ENCODE measurements around the gene DHX30. TPM values are rescaled to one million over a fixed set of nuclear protein-coding genes. Genes with fewer than 3 reads are reported as not detected.

DHX30 gene
- total and polyA plus RNA-seq, 4 experiments from 2014 or later: 31.3 to 93.0 (median 67.7) TPM

DNA sequence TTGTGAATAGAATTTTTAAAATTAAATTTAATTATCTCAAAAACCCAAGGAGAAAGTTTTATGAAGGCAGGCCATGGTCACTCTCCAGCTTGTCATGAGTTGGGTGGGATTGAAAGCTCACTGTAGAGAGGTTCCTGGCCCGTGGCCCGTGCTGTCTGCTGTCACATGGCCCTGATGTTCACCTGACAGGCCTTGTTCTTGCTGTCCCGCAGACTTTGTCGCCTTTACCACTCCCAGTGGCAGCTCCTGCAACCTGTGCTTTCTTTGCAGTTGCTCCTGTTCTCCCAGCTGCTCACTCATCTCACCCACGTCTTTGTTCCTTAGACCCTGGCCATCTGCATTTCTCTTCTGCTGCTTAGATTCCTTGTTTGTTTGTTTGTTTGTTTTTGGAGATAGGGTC is 35.6 kb downstream of the DHX30 start:
- Histone ChIP-seq H3K9me3 (ENCODE audit: control insufficient read depth in 1 of 2, low read length in 2 of 2) (no peaks in the 10 kb centered on the region), H3K4me3 (ENCODE audit: low read length in 2 of 2) (no peak overlapping the region), H3K27ac (ENCODE audit: low read depth, low read length) (no peak overlapping the region), H3K27me3 (ENCODE audit: insufficient read depth, low read length) (no peaks in the 10 kb centered on the region), H3K36me3 (ENCODE audit: insufficient read depth, low read length) (peaks cover 51% of the 10 kb centered on the region), H3K4me1 (ENCODE audit: insufficient read depth, low read length) (no peaks in the 10 kb centered on the region)
- no peak for DNase-seq
- Mint-ChIP-seq H3K36me3 (peaks cover 37 to 72% of the 10 kb centered on the region in 2 donors), H3K9me3 (no peaks in the 10 kb centered on the region), H3K4me1 (peaks cover 0 to 16% (median 5%) of the 10 kb centered on the region in 4 donors), H3K27ac (peak overlapping the region in 2 of 7 donors; percentile 24 to 74), H3K27me3 (no peaks in the 10 kb centered on the region), H3K4me3 (no peak overlapping the region)
- POLR2A ChIA-PET (ENCODE audit: partially characterized antibody): no interaction called here
- CTCF ChIA-PET (ENCODE audit: partially characterized antibody): interaction anchor here (0.8 to 4.7 kb wide), 5 partner anchors 13 to 313 kb away, joined by 3 to 38 read pairs (median 13); no protein-coding TSS in a partner anchor
- intact Hi-C loops (cut with micrococcal nuclease): no loop called here

DNA sequence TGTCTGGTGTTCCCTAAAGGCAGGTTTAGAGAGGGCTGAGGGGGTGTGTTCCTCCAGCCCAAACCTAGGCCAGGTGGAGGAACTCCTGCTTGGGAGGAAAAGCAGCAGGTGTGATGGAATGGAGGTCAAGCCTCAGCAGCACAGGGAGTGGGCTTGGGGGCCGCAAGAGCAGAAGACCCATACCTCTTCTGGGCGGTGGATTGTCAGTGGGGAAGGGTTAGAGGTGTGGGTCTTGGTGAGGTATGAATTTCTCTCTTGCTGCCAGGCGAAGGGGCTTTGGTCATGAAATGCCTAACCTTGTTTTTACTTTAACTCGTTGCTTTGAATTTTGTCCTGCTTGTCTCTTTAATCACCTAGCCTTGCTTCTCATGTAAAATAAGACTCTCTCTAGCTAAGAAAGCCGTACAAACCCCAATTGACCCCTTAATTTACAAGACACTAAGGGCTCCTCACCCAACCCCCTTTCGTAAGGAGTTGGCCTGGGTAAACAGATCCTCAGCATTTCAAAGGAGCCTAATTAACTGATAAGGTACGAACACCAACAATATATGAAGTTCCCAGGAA is 38.9 kb downstream of the DHX30 start:
- no peak for DNase-seq
- no peaks in the 10 kb centered on the region for H3K9me3 ChIP-seq (ENCODE audit: control insufficient read depth in 1 of 2, low read length in 2 of 2)

DNA sequence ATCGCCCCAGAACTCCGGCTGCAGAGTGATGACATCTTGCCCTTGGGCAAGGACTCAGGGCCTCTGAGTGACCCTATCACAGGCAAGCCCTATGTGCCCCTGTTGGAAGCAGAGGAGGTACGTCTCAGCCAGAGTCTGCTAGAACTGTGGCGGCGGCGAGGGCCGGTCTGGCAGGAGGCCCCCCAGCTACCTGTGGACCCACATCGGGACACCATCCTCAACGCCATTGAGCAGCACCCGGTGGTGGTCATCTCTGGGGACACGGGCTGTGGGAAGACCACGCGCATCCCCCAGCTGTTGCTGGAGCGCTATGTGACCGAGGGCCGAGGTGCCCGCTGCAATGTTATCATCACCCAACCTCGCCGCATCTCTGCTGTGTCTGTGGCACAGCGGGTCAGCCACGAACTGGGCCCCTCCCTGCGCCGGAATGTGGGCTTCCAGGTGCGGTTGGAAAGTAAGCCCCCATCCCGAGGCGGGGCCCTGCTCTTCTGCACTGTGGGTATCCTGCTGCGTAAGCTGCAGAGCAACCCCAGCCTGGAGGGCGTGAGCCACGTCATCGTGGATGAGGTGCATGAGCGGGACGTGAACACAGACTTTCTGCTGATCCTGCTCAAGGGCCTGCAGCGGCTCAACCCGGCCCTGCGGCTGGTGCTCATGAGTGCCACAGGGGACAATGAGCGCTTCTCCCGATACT is 43.4 kb downstream of the DHX30 start:
- intact Hi-C loops (cut with micrococcal nuclease): no loop called here
- H3K27ac ChIP-seq (ENCODE audit: low read depth, low read length): no peak overlapping the region
- H3K27me3 ChIP-seq (ENCODE audit: insufficient read depth, low read length): no peaks in the 10 kb centered on the region
- POLR2A ChIA-PET (ENCODE audit: partially characterized antibody): no interaction called here
- Mint-ChIP-seq H3K27ac (no peak overlapping the region), H3K9me3 (no peaks in the 10 kb centered on the region), H3K4me3 (no peak overlapping the region), H3K4me1 (peaks cover 0 to 4% (median 0%) of the 10 kb centered on the region in 4 donors), H3K27me3 (no peaks in the 10 kb centered on the region), H3K36me3 (peaks cover 41 to 82% of the 10 kb centered on the region in 2 donors)
- H3K4me1 ChIP-seq (ENCODE audit: insufficient read depth, low read length): no peaks in the 10 kb centered on the region
- H3K36me3 ChIP-seq (ENCODE audit: insufficient read depth, low read length): peaks cover 90% of the 10 kb centered on the region
- CTCF ChIA-PET (ENCODE audit: partially characterized antibody): no interaction called here
- no peak for DNase-seq
- H3K4me3 ChIP-seq (ENCODE audit: low read length in 2 of 2): no peak overlapping the region
- no peaks in the 10 kb centered on the region for H3K9me3 ChIP-seq (ENCODE audit: control insufficient read depth in 1 of 2, low read length in 2 of 2)

More for the DNA sequence above, 38.9 kb downstream of the DHX30 start:
- Mint-ChIP-seq H3K4me3 (no peak overlapping the region), H3K9me3 (no peaks in the 10 kb centered on the region), H3K27me3 (no peaks in the 10 kb centered on the region), H3K36me3 (peaks cover 43 to 78% of the 10 kb centered on the region in 2 donors), H3K27ac (peak overlapping the region in 5 of 7 donors; percentile 42 to 82 (median 59)), H3K4me1 (peaks cover 0 to 14% (median 5%) of the 10 kb centered on the region in 4 donors)
- Histone ChIP-seq H3K27me3 (ENCODE audit: insufficient read depth, low read length) (no peaks in the 10 kb centered on the region), H3K4me1 (ENCODE audit: insufficient read depth, low read length) (no peaks in the 10 kb centered on the region), H3K4me3 (ENCODE audit: low read length in 2 of 2) (no peak overlapping the region), H3K36me3 (ENCODE audit: insufficient read depth, low read length) (peaks cover 75% of the 10 kb centered on the region), H3K27ac (ENCODE audit: low read depth, low read length) (no peak overlapping the region)
- ChIA-PET CTCF (ENCODE audit: partially characterized antibody) (interaction anchor here (2.0 kb wide), 1 partner anchor 17 kb away, joined by 14 read pairs; no protein-coding TSS in a partner anchor), POLR2A (ENCODE audit: partially characterized antibody) (no interaction called here)
- intact Hi-C loops (cut with micrococcal nuclease): no loop called here

DNA sequence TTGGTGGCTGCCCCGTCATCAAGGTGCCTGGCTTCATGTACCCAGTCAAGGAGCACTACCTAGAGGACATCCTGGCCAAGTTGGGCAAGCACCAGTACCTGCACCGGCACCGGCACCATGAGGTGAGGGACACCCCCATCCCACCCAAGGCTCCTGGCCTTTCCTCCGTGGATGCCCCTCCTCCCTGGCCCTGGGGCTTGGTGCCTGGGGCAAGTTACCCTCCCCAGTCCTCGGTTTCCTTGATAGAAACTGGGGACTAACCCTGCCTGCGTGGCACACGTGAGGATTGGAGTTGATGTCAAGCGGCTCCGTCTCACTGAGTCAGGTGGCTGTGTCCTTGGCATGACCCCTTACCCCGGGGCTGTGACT is 43.9 kb downstream of the DHX30 start:
- H3K27me3 Mint-ChIP-seq: no peaks in the 10 kb centered on the region
- no peaks in the 10 kb centered on the region for H3K9me3 Mint-ChIP-seq
- peaks cover 0 to 4% (median 0%) of the 10 kb centered on the region in 4 donors for H3K4me1 Mint-ChIP-seq
- H3K4me3 Mint-ChIP-seq: no peak overlapping the region
- CTCF ChIA-PET (ENCODE audit: partially characterized antibody): no interaction called here
- no peak for DNase-seq
- peaks cover 88% of the 10 kb centered on the region for H3K36me3 ChIP-seq (ENCODE audit: insufficient read depth, low read length)
- intact Hi-C loops (cut with micrococcal nuclease): no loop called here
- no peak overlapping the region for H3K4me3 ChIP-seq (ENCODE audit: low read length in 2 of 2)
- no peak overlapping the region for H3K27ac Mint-ChIP-seq
- no peaks in the 10 kb centered on the region for H3K9me3 ChIP-seq (ENCODE audit: control insufficient read depth in 1 of 2, low read length in 2 of 2)
- POLR2A ChIA-PET (ENCODE audit: partially characterized antibody): no interaction called here
- no peaks in the 10 kb centered on the region for H3K27me3 ChIP-seq (ENCODE audit: insufficient read depth, low read length)
- no peaks in the 10 kb centered on the region for H3K4me1 ChIP-seq (ENCODE audit: insufficient read depth, low read length)
- H3K36me3 Mint-ChIP-seq: peaks cover 37 to 81% of the 10 kb centered on the region in 2 donors
- H3K27ac ChIP-seq (ENCODE audit: low read depth, low read length): no peak overlapping the region

DNA sequence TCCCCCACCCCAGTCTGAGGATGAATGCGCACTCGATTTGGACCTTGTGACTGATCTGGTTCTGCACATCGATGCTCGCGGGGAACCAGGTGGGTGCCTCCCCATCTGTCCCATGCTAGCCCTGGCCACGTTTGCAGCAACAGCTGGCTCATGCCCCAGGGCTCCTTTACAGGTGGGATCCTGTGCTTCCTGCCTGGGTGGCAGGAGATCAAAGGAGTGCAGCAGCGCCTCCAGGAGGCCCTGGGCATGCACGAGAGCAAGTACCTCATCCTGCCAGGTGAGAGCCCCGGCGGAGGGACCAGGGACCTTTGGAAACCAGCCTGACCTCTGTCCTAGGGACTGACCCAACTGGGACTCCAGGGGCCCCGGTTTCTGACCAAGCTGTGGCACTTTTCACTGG is 44.3 kb downstream of the DHX30 start:
- no peaks in the 10 kb centered on the region for H3K27me3 Mint-ChIP-seq
- ChIA-PET CTCF (ENCODE audit: partially characterized antibody) (no interaction called here), POLR2A (ENCODE audit: partially characterized antibody) (no interaction called here)
- no peak overlapping the region for H3K4me3 Mint-ChIP-seq
- no peaks in the 10 kb centered on the region for H3K4me1 ChIP-seq (ENCODE audit: insufficient read depth, low read length)
- intact Hi-C loops (cut with micrococcal nuclease): no loop called here
- H3K9me3 Mint-ChIP-seq: no peaks in the 10 kb centered on the region
- H3K27me3 ChIP-seq (ENCODE audit: insufficient read depth, low read length): no peaks in the 10 kb centered on the region
- H3K36me3 Mint-ChIP-seq: peaks cover 35 to 80% of the 10 kb centered on the region in 2 donors
- H3K4me1 Mint-ChIP-seq: peaks cover 0 to 4% (median 0%) of the 10 kb centered on the region in 4 donors
- no peak overlapping the region for H3K4me3 ChIP-seq (ENCODE audit: low read length in 2 of 2)
- H3K9me3 ChIP-seq (ENCODE audit: control insufficient read depth in 1 of 2, low read length in 2 of 2): no peaks in the 10 kb centered on the region
- DNase-seq: no peak
- H3K27ac Mint-ChIP-seq: peak overlapping the region in 1 of 7 donors; percentile 30
- no peak overlapping the region for H3K27ac ChIP-seq (ENCODE audit: low read depth, low read length)
- peaks cover 86% of the 10 kb centered on the region for H3K36me3 ChIP-seq (ENCODE audit: insufficient read depth, low read length)

DNA sequence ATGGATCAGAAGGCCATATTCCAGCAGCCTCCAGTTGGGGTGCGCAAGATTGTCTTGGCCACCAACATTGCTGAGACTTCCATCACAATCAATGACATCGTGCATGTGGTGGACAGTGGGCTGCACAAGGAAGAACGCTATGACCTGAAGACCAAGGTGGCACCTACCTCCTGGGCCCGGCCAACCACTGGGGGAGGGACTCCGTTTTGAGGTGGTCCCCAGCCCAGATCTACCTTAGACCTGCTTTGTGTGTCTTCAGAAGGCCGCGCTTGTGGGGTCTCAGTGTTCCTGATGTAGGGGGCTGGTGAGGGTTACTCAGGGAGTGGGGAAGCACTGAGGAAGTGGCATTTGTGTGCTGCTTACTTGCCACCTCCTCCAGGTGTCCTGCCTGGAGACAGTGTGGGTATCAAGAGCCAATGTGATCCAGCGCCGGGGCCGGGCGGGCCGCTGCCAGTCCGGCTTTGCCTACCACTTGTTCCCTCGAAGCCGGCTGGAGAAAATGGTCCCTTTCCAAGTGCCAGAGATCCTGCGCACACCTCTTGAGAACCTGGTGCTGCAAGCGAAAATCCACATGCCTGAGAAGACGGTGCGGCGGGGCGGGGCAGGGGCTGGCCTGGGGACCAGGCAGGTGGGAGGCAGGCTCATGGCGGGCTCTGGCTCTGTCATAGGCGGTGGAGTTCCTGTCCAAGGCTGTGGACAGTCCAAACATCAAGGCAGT is 45.0 kb downstream of the DHX30 start:
- Mint-ChIP-seq H3K27me3 (no peaks in the 10 kb centered on the region), H3K4me3 (no peak overlapping the region), H3K9me3 (no peaks in the 10 kb centered on the region), H3K27ac (no peak overlapping the region), H3K4me1 (peaks cover 0 to 4% (median 0%) of the 10 kb centered on the region in 4 donors), H3K36me3 (peaks cover 33 to 79% of the 10 kb centered on the region in 2 donors)
- Histone ChIP-seq H3K27ac (ENCODE audit: low read depth, low read length) (no peak overlapping the region), H3K9me3 (ENCODE audit: control insufficient read depth in 1 of 2, low read length in 2 of 2) (no peaks in the 10 kb centered on the region), H3K4me1 (ENCODE audit: insufficient read depth, low read length) (no peaks in the 10 kb centered on the region), H3K4me3 (ENCODE audit: low read length in 2 of 2) (no peak overlapping the region), H3K27me3 (ENCODE audit: insufficient read depth, low read length) (no peaks in the 10 kb centered on the region), H3K36me3 (ENCODE audit: insufficient read depth, low read length) (peaks cover 79% of the 10 kb centered on the region)
- intact Hi-C loops (cut with micrococcal nuclease): no loop called here
- ChIA-PET CTCF (ENCODE audit: partially characterized antibody) (no interaction called here), POLR2A (ENCODE audit: partially characterized antibody) (no interaction called here)
- no peak for DNase-seq

DNA sequence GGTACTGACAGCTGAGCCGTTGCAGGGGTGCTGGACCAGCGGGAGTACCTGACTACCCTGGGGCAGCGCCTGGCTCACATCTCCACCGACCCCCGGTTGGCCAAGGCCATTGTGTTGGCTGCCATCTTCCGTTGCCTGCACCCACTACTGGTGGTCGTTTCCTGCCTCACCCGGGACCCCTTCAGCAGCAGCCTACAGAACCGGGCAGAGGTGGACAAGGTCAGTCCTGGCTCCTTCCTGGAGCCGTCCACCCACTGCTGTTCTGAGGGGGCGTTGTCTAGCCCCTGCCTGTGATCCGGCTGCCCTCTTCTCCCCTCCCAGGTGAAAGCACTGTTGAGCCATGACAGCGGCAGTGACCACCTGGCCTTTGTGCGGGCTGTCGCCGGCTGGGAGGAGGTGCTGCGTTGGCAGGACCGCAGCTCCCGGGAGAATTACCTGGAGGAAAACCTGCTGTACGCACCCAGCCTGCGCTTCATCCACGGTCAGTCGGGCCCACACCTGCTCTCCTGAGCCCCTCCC is 45.7 kb downstream of the DHX30 start:
- intact Hi-C loops (cut with micrococcal nuclease): no loop called here
- H3K9me3 Mint-ChIP-seq: no peaks in the 10 kb centered on the region
- no peaks in the 10 kb centered on the region for H3K27me3 Mint-ChIP-seq
- peaks cover 72% of the 10 kb centered on the region for H3K36me3 ChIP-seq (ENCODE audit: insufficient read depth, low read length)
- peaks cover 0 to 4% (median 0%) of the 10 kb centered on the region in 4 donors for H3K4me1 Mint-ChIP-seq
- H3K4me1 ChIP-seq (ENCODE audit: insufficient read depth, low read length): no peaks in the 10 kb centered on the region
- no peaks in the 10 kb centered on the region for H3K9me3 ChIP-seq (ENCODE audit: control insufficient read depth in 1 of 2, low read length in 2 of 2)
- H3K4me3 ChIP-seq (ENCODE audit: low read length in 2 of 2): no peak overlapping the region
- no peak for DNase-seq
- peak overlapping the region in 1 of 7 donors; percentile 43 for H3K27ac Mint-ChIP-seq
- POLR2A ChIA-PET (ENCODE audit: partially characterized antibody): no interaction called here
- H3K4me3 Mint-ChIP-seq: no peak overlapping the region
- H3K27me3 ChIP-seq (ENCODE audit: insufficient read depth, low read length): no peaks in the 10 kb centered on the region
- H3K36me3 Mint-ChIP-seq: peaks cover 31 to 72% of the 10 kb centered on the region in 2 donors
- CTCF ChIA-PET (ENCODE audit: partially characterized antibody): no interaction called here
- H3K27ac ChIP-seq (ENCODE audit: low read depth, low read length): no peak overlapping the region
